IPS-11a (cell line): ENCODE results near the gene SSTR3.
"Not testable (repeated sequence)": the region's sequence is repeated elsewhere in the genome, so short reads cannot be mapped to it uniquely, and the experiment has no call there.

Source experiments
- H3K4me3 ChIP-seq: one replicate; pipeline ENCODE4 v1.5.1; 2013; ENCODE audit warnings: low read depth, low read length, control low read depth

SSTR3 gene

DNA sequence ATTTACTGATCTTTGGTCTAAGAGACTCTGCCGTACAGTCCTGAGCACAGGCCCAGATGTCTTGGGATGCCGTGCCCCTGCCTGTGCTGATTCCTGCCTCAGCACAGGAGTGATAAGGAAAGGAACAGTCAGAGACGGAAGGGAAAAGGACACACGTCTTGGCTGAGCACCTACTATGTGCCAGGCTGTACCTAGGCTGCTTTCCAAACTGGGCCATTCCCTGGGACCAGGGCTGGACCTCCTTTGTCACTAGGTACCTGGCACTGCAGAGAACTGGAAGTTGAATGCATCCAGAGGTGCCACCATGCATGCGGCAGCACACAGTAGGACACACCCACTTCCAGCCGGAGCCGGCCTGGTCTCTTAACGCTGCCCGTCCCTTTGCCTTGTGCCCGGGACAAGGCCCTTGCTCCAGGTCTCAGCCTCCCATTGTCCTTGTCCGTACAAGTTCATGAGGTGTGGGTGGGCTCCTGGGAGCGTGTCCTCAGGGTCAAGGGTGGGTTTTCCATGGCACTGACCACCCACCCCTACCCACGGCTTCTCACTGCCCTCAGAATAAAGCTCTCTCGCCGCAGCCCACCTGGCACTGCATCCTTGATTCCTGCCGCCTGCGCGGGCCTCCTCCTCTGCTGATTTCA, 1.1 kb upstream of the SSTR3 start:
- no peak overlapping the region for H3K4me3 ChIP-seq

DNA sequence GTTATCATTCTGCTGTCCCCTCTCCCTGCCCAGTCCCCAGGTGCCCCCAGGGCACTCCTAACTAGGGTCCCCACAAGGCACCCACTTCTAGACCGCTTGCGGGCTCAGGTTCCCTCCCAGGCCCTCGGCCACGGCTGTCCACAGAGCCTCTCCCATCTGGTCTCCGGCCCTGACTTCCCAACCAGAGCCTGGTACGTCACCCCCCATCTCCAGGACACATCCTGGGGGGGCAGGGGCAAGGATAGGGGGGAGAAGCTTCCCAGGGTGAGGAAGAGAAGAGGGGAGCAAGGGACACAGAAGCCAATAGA, 457 bp downstream of the SSTR3 start:
- no peak overlapping the region for H3K4me3 ChIP-seq

- no peak overlapping the region for H3K4me3 ChIP-seq
Observed at GRCh38 chr22:37211075-37211865, 1.0 kb downstream of the SSTR3 start.

GRCh38 chr22:37210041-37210803, 2.1 kb downstream of the SSTR3 start:
- H3K4me3 ChIP-seq: no peak overlapping the region

GRCh38 chr22:37209140-37209845, 3.0 kb downstream of the SSTR3 start:
- H3K4me3 ChIP-seq: no peak overlapping the region

- no peak overlapping the region for H3K4me3 ChIP-seq
Observed at GRCh38 chr22:37208401-37209139, 3.7 kb downstream of the SSTR3 start.

- no peak overlapping the region for H3K4me3 ChIP-seq
Observed at GRCh38 chr22:37207981-37208380, 4.3 kb downstream of the SSTR3 start.

- H3K4me3 ChIP-seq: no peak overlapping the region
Observed at GRCh38 chr22:37206841-37207821, 5.1 kb downstream of the SSTR3 start.

- H3K4me3 ChIP-seq: no peak overlapping the region
Observed at GRCh38 chr22:37206118-37206840, 6.0 kb downstream of the SSTR3 start.

DNA sequence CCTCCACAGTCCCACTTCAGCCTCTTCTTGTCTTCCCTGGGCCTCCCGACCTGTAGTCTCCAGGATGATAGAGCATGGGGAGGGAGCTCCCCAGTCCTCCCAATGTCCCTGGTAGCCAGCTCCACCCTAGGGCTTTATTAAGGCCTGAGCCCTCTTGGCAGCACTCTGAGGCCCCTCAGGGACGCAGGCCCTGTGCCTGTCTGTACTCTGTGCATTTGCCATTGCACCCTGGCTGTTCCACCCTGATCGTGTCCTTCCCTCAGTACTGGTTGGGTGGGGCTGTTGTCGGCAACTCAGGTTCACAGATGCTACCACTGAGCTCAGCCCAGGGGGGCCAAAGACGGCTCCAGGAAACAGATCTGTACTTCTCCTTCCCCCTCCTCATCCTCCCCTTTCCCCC, 7.2 kb downstream of the SSTR3 start:
- H3K4me3 ChIP-seq: no peak overlapping the region

DNA sequence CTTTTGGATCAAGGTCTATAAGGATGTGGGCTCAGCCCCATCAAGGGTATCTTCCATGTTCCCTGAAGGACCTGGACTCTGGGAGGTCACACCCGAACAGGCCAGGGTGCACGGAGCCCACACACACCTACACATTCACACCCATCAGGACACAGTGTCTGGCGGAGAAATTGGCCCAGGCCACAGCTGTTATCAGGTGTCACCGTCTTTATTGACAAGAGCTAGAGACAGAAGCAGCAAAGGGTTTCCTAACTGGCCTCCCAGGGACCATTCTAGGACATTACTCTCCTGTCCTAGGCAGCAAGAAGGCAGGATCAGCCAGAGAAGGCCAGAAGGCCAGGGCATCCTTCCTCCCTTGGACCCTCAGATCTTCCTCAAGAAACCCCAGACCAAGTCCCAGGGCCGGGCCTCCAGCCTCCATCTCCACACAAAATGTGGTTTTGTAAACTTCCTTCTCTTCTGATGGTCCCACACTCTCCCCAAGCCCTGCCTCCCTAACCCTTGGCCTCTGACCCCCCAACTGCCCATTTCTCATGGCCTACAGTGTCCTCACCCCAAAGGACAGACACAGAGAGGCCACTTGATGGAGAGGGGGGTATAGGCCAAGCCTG, 8.1 kb downstream of the SSTR3 start:
- no peak overlapping the region for H3K4me3 ChIP-seq

DNA sequence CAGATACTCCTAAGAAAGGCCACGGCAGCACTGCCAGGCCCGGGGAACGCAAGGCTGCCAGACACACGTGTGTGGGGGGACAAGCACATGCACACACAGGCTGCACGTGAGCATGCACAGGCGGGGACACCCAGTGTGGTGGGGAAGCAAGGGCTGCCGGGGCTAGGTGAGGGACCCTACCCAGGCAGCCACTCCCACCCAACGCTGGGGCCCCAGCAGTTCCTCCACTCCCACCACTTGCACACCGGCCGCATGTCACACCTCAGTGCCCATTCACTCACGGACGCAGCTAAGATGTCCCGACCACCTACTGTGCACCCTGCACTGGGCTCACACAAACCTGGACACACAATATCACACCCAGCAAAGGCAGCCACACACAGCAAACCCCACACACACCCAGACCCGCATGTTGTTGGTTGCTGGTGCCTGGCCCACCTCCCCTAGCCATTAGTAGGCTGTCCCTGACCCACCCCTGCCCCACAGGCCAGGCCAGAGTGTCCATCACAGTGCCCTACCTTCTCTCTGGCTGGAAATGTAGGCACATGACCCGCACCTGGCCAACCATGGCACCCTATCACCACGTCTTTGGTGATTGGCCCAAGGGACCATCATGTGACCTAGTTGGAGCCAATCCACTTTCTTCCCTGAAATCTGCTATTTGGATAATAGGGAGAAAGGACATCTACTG, 8.8 kb downstream of the SSTR3 start:
- no peak overlapping the region for H3K4me3 ChIP-seq

- H3K4me3 ChIP-seq: no peak overlapping the region
Observed at GRCh38 chr22:37202716-37203115, 9.6 kb downstream of the SSTR3 start.

- no peak overlapping the region for H3K4me3 ChIP-seq
Observed at GRCh38 chr22:37202001-37202555, 10.2 kb downstream of the SSTR3 start.

GRCh38 chr22:37201443-37201820, 10.8 kb downstream of the SSTR3 start:
- not testable (repeated sequence) for H3K4me3 ChIP-seq

DNA sequence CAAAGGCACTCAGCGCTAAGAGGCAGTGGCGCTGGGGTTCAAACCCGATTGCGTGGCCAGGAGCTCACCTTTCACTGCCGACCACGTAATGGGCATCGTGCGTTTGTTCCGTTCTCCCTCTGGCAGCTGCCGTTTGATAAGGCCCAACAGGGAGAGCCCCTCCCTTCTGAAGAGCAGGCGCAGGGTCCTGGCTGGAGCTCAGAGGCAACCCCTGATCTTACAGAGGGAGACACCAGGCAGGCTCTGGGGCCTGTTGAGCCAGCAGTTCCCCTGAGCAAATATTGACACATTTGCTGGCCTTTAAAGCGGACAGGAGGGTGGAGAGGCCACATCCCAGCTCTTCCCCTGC, 12.5 kb downstream of the SSTR3 start:
- H3K4me3 ChIP-seq: no peak overlapping the region

GRCh38 chr22:37199103-37199759, 13.0 kb downstream of the SSTR3 start:
- H3K4me3 ChIP-seq: peak overlapping the region; percentile 70
